HepG2 (cell line): Measurements from ENCODE around the gene ZSCAN21. TPM values are rescaled to one million over a fixed set of nuclear protein-coding genes. Genes with fewer than 3 reads are reported as not detected.

ENCODE experiments used
- ATAC-seq: fragments of 200-7000 bp; cut with Tn5 transposase; 3 replicates; pipeline ENCODE4 v1.9.1; 2020; ENCODE audit warnings: mild to moderate bottlenecking, moderate library complexity
- BruUV-seq: library from RNA; stranded (reverse); fragments of 400-500 nt; replicated peaks from 2 replicates; lab custom pipeline; 2021; lab: Mats Ljungman, UMichigan
- CTCF ChIA-PET: fragments of 300-600 bp; formaldehyde crosslinking; extraction: SDS; loops from one replicate; lab custom pipeline; 2021; ENCODE audit warnings: low total read pairs, inconsistent platforms, low intra/inter-chr PET ratio; lab: Yijun Ruan, JAX
- POLR2A ChIA-PET: fragments of 350-600 bp; sonication (Branson Sonifier 250); formaldehyde crosslinking; loops from one replicate; lab custom pipeline; 2020; ENCODE audit warnings: antibody characterized with exemption, inconsistent platforms; lab: Yijun Ruan, JAX
- DNase-seq: peaks from one replicate; pipeline ENCODE4 v3.0.0-alpha.2; 2015; ENCODE audit warnings: low spot score
- FAIRE-seq: peaks from 3 replicates; lab custom pipeline; 2011; peaks lifted over from hg19 to GRCh38; lab: Jason Lieb, UNC
- H2AFZ ChIP-seq: one replicate; pipeline ENCODE4 v1.6.1; 2011; ENCODE audit warnings: low read length, inconsistent platforms
- H3K27ac ChIP-seq: fragments of 300-600 bp; 3 replicates; pipeline ENCODE4 v1.8.0; 2011; ENCODE audit warnings: mixed run types, mild to moderate bottlenecking, mixed read lengths, low read length, inconsistent platforms; ENCODE audit not compliant: insufficient read depth; ENCODE audit errors: extremely low read length
- H3K27me3 ChIP-seq, 2 experiments: fragments of 200-600 bp in 1 of 2; 2 replicates in 1 of 2; 3 replicates in 1 of 2; pipeline versions ENCODE4 v1.6.0 to v1.8.0; 2011; ENCODE audit warnings: low read length in 2 of 2, mild to moderate bottlenecking in 2 of 2, moderate library complexity in 2 of 2, inconsistent platforms in 1 of 2; ENCODE audit not compliant: insufficient read depth in 2 of 2, control insufficient read depth in 1 of 2
- H3K36me3 ChIP-seq, 2 experiments: fragments of 200-600 bp in 1 of 2; replicated peaks in 1 of 2; 2 replicates in 1 of 2; 3 replicates in 1 of 2; pipeline versions ENCODE4 v1.5.1 to v1.8.0; 2011; ENCODE audit warnings: low read length in 2 of 2, inconsistent platforms in 1 of 2; ENCODE audit not compliant: insufficient read depth in 2 of 2, control insufficient read depth in 1 of 2
- H3K4me1 ChIP-seq: 2 replicates; pipeline ENCODE4 v1.5.1; 2012; ENCODE audit warnings: low read length, inconsistent platforms; ENCODE audit not compliant: insufficient read depth
- H3K4me2 ChIP-seq: 2 replicates; pipeline ENCODE4 v1.6.0; 2011; ENCODE audit warnings: low read depth, low read length, inconsistent platforms
- H3K4me3 ChIP-seq, 3 experiments: fragments of 200-600 bp in 1 of 3; sonication (generic), shearing (Covaris generic) in 1 of 3; replicated peaks in 1 of 3; 2 replicates each; pipeline ENCODE4 v1.5.1; 2011 to 2016; ENCODE audit warnings: low read length in 3 of 3, inconsistent platforms in 2 of 3, low read depth in 2 of 3, mild to moderate bottlenecking in 2 of 3, control low read depth in 1 of 3, mixed read lengths in 1 of 3; ENCODE audit not compliant: insufficient read depth in 1 of 3
- H3K79me2 ChIP-seq: one replicate; pipeline ENCODE4 v1.6.1; 2011; ENCODE audit warnings: low read length, inconsistent platforms; ENCODE audit not compliant: insufficient read depth
- H3K9ac ChIP-seq: 2 replicates; pipeline ENCODE4 v1.6.0; 2011; ENCODE audit warnings: mild to moderate bottlenecking, low read depth, low read length, inconsistent platforms; ENCODE audit not compliant: insufficient read depth
- H3K9me3 ChIP-seq: 2 replicates; pipeline ENCODE4 v1.5.1; 2012; ENCODE audit warnings: mild to moderate bottlenecking, low read length
- H4K20me1 ChIP-seq: 2 replicates; pipeline ENCODE4 v1.6.0; 2011; ENCODE audit warnings: inconsistent platforms, mild to moderate bottlenecking, low read length, moderate library complexity; ENCODE audit not compliant: insufficient read depth
- AGO2 ChIP-seq: fragments of 200-400 bp; formaldehyde crosslinking; optimal IDR thresholded peaks from 2 replicates; pipeline ENCODE3; 2017; ENCODE audit warnings: mild to moderate bottlenecking, low read depth, low read length, moderate library complexity
- MED8 ChIP-seq: sonication (generic); formaldehyde crosslinking; IDR thresholded peaks from 2 replicates; pipeline ENCODE4 v1.8.1; 2023; ENCODE audit warnings: mild to moderate bottlenecking, missing genetic modification reagents; ENCODE audit not compliant: insufficient replicate concordance
- NCOA1 ChIP-seq: sonication (generic); formaldehyde crosslinking; IDR thresholded peaks from 2 replicates; pipeline ENCODE4 v1.9.0; 2021; ENCODE audit warnings: missing genetic modification reagents
- RBFOX2 ChIP-seq: fragments of 200-400 bp; formaldehyde crosslinking; IDR thresholded peaks from 2 replicates; pipeline ENCODE4 v1.6.1; 2017; ENCODE audit warnings: low read depth, mild to moderate bottlenecking, low read length
- RFX1 ChIP-seq: fragments of 450-650 bp; IDR thresholded peaks from 2 replicates; pipeline ENCODE4 v1.6.1; 2017
- RXRA ChIP-seq: sonication (generic); formaldehyde crosslinking; IDR thresholded peaks from 2 replicates; pipeline ENCODE4 v1.5.1; 2020; ENCODE audit warnings: missing genetic modification reagents
- SNAI1 ChIP-seq: sonication (generic); formaldehyde crosslinking; IDR thresholded peaks from 2 replicates; pipeline ENCODE4 v1.5.0; 2020; ENCODE audit warnings: mild to moderate bottlenecking, missing genetic modification reagents, borderline replicate concordance
- SSRP1 ChIP-seq: IDR thresholded peaks from 2 replicates; pipeline ENCODE4 v1.6.1; 2016; ENCODE audit warnings: control low read depth
- WGBS: methylation state at CpG from one replicate; pipeline ENCODE4 v1.1.6; 2017; ENCODE audit warnings: low lambda C conversion rate; 5-methylcytosine and 5-hydroxymethylcytosine counted together
- in situ Hi-C: cut with HindIII; loops from 2 replicates; pipeline ENCODE4 v1.10.0; 2017; ENCODE audit warnings: low pct_unique_long_range_greater_than_20kb; ENCODE audit not compliant: extremely low pct_ligation_motif_present
- intact Hi-C: fragments of 100-400 bp; cut with micrococcal nuclease; formaldehyde crosslinking; loops from one replicate; pipeline ENCODE4 v1.10.0; 2022; ENCODE audit not compliant: unreplicated experiment
- polyA plus RNA-seq, 8 experiments: library from polyadenylated mRNA; depleted of rRNA in 3 of 8; stranded (reverse) in 7 of 8; unstranded in 1 of 8; fragments of >200 nt; fragmentation: Illumina TruSeq in 4 of 8; extraction: Trizol in 4 of 8; gene quantifications; 2 replicates each; pipeline versions ENCODE4 v1.2.1 to v1.2.3, GENCODE V29; 2011 to 2016; ENCODE audit warnings: low read depth in 4 of 8, missing spikeins in 1 of 8, mixed read lengths in 1 of 8; ENCODE audit not compliant: insufficient read depth in 1 of 8
- total RNA-seq, 5 experiments: library from RNA; depleted of rRNA; stranded (reverse); fragments of >200 nt; fragmentation: Illumina TruSeq; extraction: Trizol; gene quantifications; 2 replicates each; pipeline ENCODE4 v1.2.3, GENCODE V29; 2016; ENCODE audit warnings: low read depth in 1 of 5

The ZSCAN21 gene
- total and polyA plus RNA-seq, 2 of the 13 experiments (the other 11 are each of a cell fraction or from before 2014, with no cell fraction given), result 7.0 to 10.0 TPM

- 97% methylated on average over 15 of the region's 17 CpGs for WGBS
Measured at GRCh38 chr7:100095704-100096103, 46.1 kb downstream of the ZSCAN21 start.

GRCh38 chr7:100098913-100099312, 49.3 kb downstream of the ZSCAN21 start:
- no peak for ATAC-seq
- ChIA-PET CTCF (no interaction called here), POLR2A (interaction anchor here (0.6 kb wide), 1 partner anchor 65 kb away, joined by 4 read pairs; no protein-coding TSS in a partner anchor)
- H4K20me1 ChIP-seq, result no peaks in the 10 kb centered on the region; the same call in 1 of the 2 replicates
- peak overlapping the region in 1 of 3 experiments; percentile 86; a peak in 2 of 6 replicates for H3K4me3 ChIP-seq
- WGBS, result 96% methylated on average over 10 of the region's 10 CpGs
- intact Hi-C loops, result no loop called here
- peaks cover 23% of the 10 kb centered on the region for H3K79me2 ChIP-seq
- peak overlapping the region; percentile 85; the same call in 1 of the 2 replicates for H3K4me2 ChIP-seq
- H3K4me1 ChIP-seq, result peaks cover 23% of the 10 kb centered on the region
- FAIRE-seq, result no peak
- DNase-seq, result no peak
- H2AFZ ChIP-seq, result no peak overlapping the region
- 0 out of 2 replicates have a peak overlapping the region, but pooled peaks have one; percentile 92 for H3K9ac ChIP-seq
- in situ Hi-C loops, result no loop called here
- TF ChIP-seq AGO2 (peak; percentile 2), NCOA1 (CRISPR knock-in tag) (no peak), RBFOX2 (0 out of 2 replicates have a peak, but pooled peaks have one; percentile 23)
- TF ChIP-seq, all 625 proteins: peak for 2
- H3K36me3 ChIP-seq, result peaks cover 34 to 56% of the 10 kb centered on the region in 2 experiments
- no peaks in the 10 kb centered on the region for H3K9me3 ChIP-seq
- H3K27ac ChIP-seq, result no peak overlapping the region
- no TSS peak for BruUV-seq
- no peaks in the 10 kb centered on the region for H3K27me3 ChIP-seq

More at GRCh38 chr7:100095704-100096103, 46.1 kb downstream of the ZSCAN21 start:
- no TSS peak for BruUV-seq
- H4K20me1 ChIP-seq, result no peaks in the 10 kb centered on the region; the same call in 1 of the 2 replicates
- DNase-seq, result no peak
- peaks cover 28% of the 10 kb centered on the region for H3K4me1 ChIP-seq
- CTCF ChIA-PET, result no interaction called here
- no peaks in the 10 kb centered on the region for H3K27me3 ChIP-seq
- no peak overlapping the region for H3K9ac ChIP-seq
- H3K27ac ChIP-seq, result no peak overlapping the region
- TF ChIP-seq MED8 (CRISPR knock-in tag), result no peak
- TF ChIP-seq SSRP1, result no peak
- no peak for TF ChIP-seq SNAI1 (CRISPR knock-in tag)
- no peak for TF ChIP-seq RXRA (CRISPR knock-in tag)
- TF ChIP-seq RFX1, result no peak
- TF ChIP-seq RBFOX2, result peak; percentile 63
- TF ChIP-seq AGO2, result peak; percentile 79
- TF ChIP-seq, all 625 proteins: peak for 2
- Histone ChIP-seq H3K9me3 (no peaks in the 10 kb centered on the region), H3K4me3 (no peak overlapping the region), H3K4me2 (no peak overlapping the region), H3K79me2 (peaks cover 20% of the 10 kb centered on the region), H3K36me3 (peaks cover 59 to 88% of the 10 kb centered on the region in 2 experiments), H2AFZ (no peak overlapping the region)
- in situ Hi-C loops (no loop called here), intact Hi-C loops (no loop called here)
- no peak for ATAC-seq
- no peak for FAIRE-seq
- POLR2A ChIA-PET, result no interaction called here
